Liver (tissue), 9 donors: ENCODE measurements around the gene ATP13A5. TPM values are rescaled to one million over a fixed set of nuclear protein-coding genes. Genes with fewer than 3 reads are reported as not detected.

ENCODE experiments used
- DNase-seq: peaks from one replicate; pipeline ENCODE4 v3.0.0-alpha.2; 2017; ENCODE audit warnings: low spot score
- H3K27ac ChIP-seq, 2 donors: one replicate each; pipeline ENCODE4 v1.7.0; 2013; ENCODE audit warnings: inconsistent platforms in 2 of 2, low read length in 2 of 2, control low read depth in 1 of 2, low read depth in 1 of 2, mild to moderate bottlenecking in 1 of 2
- H3K27me3 ChIP-seq, 4 donors: one replicate each; pipeline versions ENCODE4 v1.6.1 to v1.7.0; 2013; ENCODE audit warnings: low read length in 3 of 4, inconsistent platforms in 1 of 4, mild to moderate bottlenecking in 1 of 4, moderate library complexity in 1 of 4; ENCODE audit not compliant: control insufficient read depth in 4 of 4, insufficient read depth in 4 of 4
- H3K36me3 ChIP-seq, 4 donors: one replicate each; pipeline versions ENCODE4 v1.6.1 to v1.7.0; 2013; ENCODE audit warnings: low read length in 3 of 4, mild to moderate bottlenecking in 3 of 4, low read depth in 1 of 4, moderate library complexity in 1 of 4; ENCODE audit not compliant: control insufficient read depth in 4 of 4, insufficient read depth in 3 of 4
- H3K4me1 ChIP-seq, 4 donors: one replicate each; pipeline versions ENCODE4 v1.6.1 to v1.7.0; 2013; ENCODE audit warnings: low read length in 3 of 4, mild to moderate bottlenecking in 3 of 4, moderate library complexity in 1 of 4; ENCODE audit not compliant: control insufficient read depth in 4 of 4, insufficient read depth in 4 of 4
- H3K4me3 ChIP-seq, 3 donors: one replicate each; pipeline versions ENCODE4 v1.6.1 to v1.7.0; 2013; ENCODE audit warnings: low read length in 3 of 3, control low read depth in 1 of 3, low read depth in 1 of 3, mild to moderate bottlenecking in 1 of 3
- H3K9ac ChIP-seq, 2 donors: one replicate each; pipeline ENCODE4 v1.7.0; 2013; ENCODE audit warnings: low read length in 2 of 2, mild to moderate bottlenecking in 2 of 2, moderate library complexity in 2 of 2, control low read depth in 1 of 2, low read depth in 1 of 2
- H3K9me3 ChIP-seq, 4 donors: one replicate each; pipeline versions ENCODE4 v1.6.1 to v1.7.0; 2013; ENCODE audit warnings: low read length in 3 of 4; ENCODE audit not compliant: control insufficient read depth in 4 of 4
- ATF3 ChIP-seq: IDR thresholded peaks from 2 replicates; pipeline ENCODE4 v1.6.1; 2016; ENCODE audit warnings: antibody characterized with exemption
- CTCF ChIP-seq: fragments of 150-350 bp; IDR thresholded peaks from 2 replicates; pipeline ENCODE4 v1.5.1; 2017; ENCODE audit warnings: improper control_type of control experiment, low read depth, low read length; ENCODE audit not compliant: missing input control
- EGR1 ChIP-seq, 2 donors: IDR thresholded peaks; 2 replicates each; pipeline ENCODE4 v1.6.1; 2016 to 2018; ENCODE audit warnings: antibody characterized with exemption in 2 of 2, low read depth in 2 of 2
- FOXA1 ChIP-seq: IDR thresholded peaks from 2 replicates; pipeline ENCODE4 v1.6.1; 2016; ENCODE audit warnings: antibody characterized with exemption
- FOXA2 ChIP-seq: IDR thresholded peaks from 2 replicates; pipeline ENCODE4 v1.6.1; 2016; ENCODE audit warnings: antibody characterized with exemption
- GABPA ChIP-seq, 2 donors: IDR thresholded peaks in 1 of 2; conservative IDR thresholded peaks in 1 of 2; 2 replicates each; pipeline ENCODE4 v1.6.1; 2016; ENCODE audit warnings: antibody characterized with exemption in 2 of 2, mild to moderate bottlenecking in 1 of 2, moderate library complexity in 1 of 2
- HNF4A ChIP-seq, 2 donors: conservative IDR thresholded peaks; 2 replicates each; pipeline ENCODE4 v1.6.1; 2016; ENCODE audit warnings: antibody characterized with exemption in 2 of 2, mild to moderate bottlenecking in 2 of 2
- HNF4G ChIP-seq: IDR thresholded peaks from 2 replicates; pipeline ENCODE4 v1.6.1; 2016; ENCODE audit warnings: antibody characterized with exemption
- JUND ChIP-seq, 2 donors: IDR thresholded peaks; 2 replicates each; pipeline ENCODE4 v1.6.1; 2016; ENCODE audit warnings: antibody characterized with exemption in 2 of 2
- MAX ChIP-seq: IDR thresholded peaks from 2 replicates; pipeline ENCODE4 v1.6.1; 2016; ENCODE audit warnings: antibody characterized with exemption
- NR2F2 ChIP-seq: IDR thresholded peaks from 2 replicates; pipeline ENCODE4 v1.6.1; 2016; ENCODE audit warnings: antibody characterized with exemption
- RAD21 ChIP-seq, 2 donors: IDR thresholded peaks; 2 replicates each; pipeline ENCODE4 v1.6.1; 2016; ENCODE audit warnings: antibody characterized with exemption in 2 of 2, mild to moderate bottlenecking in 2 of 2
- REST ChIP-seq: IDR thresholded peaks from 2 replicates; pipeline ENCODE4 v1.6.1; 2016; ENCODE audit warnings: antibody characterized with exemption, mild to moderate bottlenecking
- RXRA ChIP-seq, 2 donors: IDR thresholded peaks; 2 replicates each; pipeline ENCODE4 v1.6.1; 2017 to 2018; ENCODE audit warnings: antibody characterized with exemption in 2 of 2, mild to moderate bottlenecking in 1 of 2
- SP1 ChIP-seq: IDR thresholded peaks from 2 replicates; pipeline ENCODE4 v1.6.1; 2018; ENCODE audit warnings: antibody characterized with exemption, mild to moderate bottlenecking
- YY1 ChIP-seq: IDR thresholded peaks from 2 replicates; pipeline ENCODE4 v1.6.1; 2016; ENCODE audit warnings: antibody characterized with exemption, mild to moderate bottlenecking
- ZBTB33 ChIP-seq: IDR thresholded peaks from 2 replicates; pipeline ENCODE4 v1.6.1; 2016; ENCODE audit warnings: antibody characterized with exemption
- WGBS: extraction: QIAGEN DNeasy Blood & Tissue Kit; methylation state at CpG from one replicate; pipeline ENCODE4 v1.1.7; 2013; 5-methylcytosine and 5-hydroxymethylcytosine counted together
- polyA plus RNA-seq, 2 donors: library from polyadenylated mRNA; stranded (reverse) in 1 of 2; unstranded in 1 of 2; fragments of 200-250 nt in 1 of 2; fragments of >200 nt in 1 of 2; fragmentation: Nextera tagmentation in 1 of 2; extraction: Ambion mirVana in 1 of 2; gene quantifications; one replicate each; pipeline versions ENCODE4 v1.2.1 to v1.2.3, GENCODE V29; 2013 to 2015
- total RNA-seq, 2 donors: library from RNA; depleted of rRNA; stranded (reverse); fragments of >200 nt; gene quantifications; one replicate each; pipeline ENCODE4 v1.2.3, GENCODE V29; 2014
- donor health status: healthy.
- donor health status: healthy.
- donor health status: healthy.
- donor health status: healthy.
- donor health status: healthy.

The ATP13A5 gene
- total and polyA plus RNA-seq, 4 donors = 0.21 TPM; not detected in 3

- TF ChIP-seq EGR1 (IDR thresholded peaks at IDR 0.05; ENCODE audit: low read depth in 2 of 2) (no peak), ZBTB33 (no peak), RXRA (IDR thresholded peaks at IDR 0.05) (no peak), FOXA1 (no peak), NR2F2 (no peak), FOXA2 (no peak), HNF4A (conservative IDR thresholded peaks at IDR 0.05) (no peak), RAD21 (IDR thresholded peaks at IDR 0.05) (no peak), HNF4G (no peak), YY1 (no peak)
- peaks cover 0 to 3% (median 0%) of the 10 kb centered on the region in 4 donors for H3K27me3 ChIP-seq
- no peak for DNase-seq
- WGBS = 57% methylated on average over 6 of the region's 6 CpGs
- no peak overlapping the region for H3K9ac ChIP-seq
- no peak overlapping the region for H3K27ac ChIP-seq
- no peaks in the 10 kb centered on the region for H3K4me1 ChIP-seq
- H3K4me3 ChIP-seq = no peak overlapping the region
- H3K36me3 ChIP-seq = no peaks in the 10 kb centered on the region
- H3K9me3 ChIP-seq = no peaks in the 10 kb centered on the region
These were observed 67.4 kb downstream of the ATP13A5 start for GRCh38 chr3:193310914-193311723.

GRCh38 chr3:193305356-193305755, 73.2 kb downstream of the ATP13A5 start:
- WGBS = 88% methylated on average over 1 of the region's 1 CpG
- Histone ChIP-seq H3K27ac (no peak overlapping the region), H3K9me3 (no peaks in the 10 kb centered on the region), H3K9ac (no peak overlapping the region), H3K4me3 (no peak overlapping the region), H3K36me3 (no peaks in the 10 kb centered on the region), H3K4me1 (no peaks in the 10 kb centered on the region), H3K27me3 (no peaks in the 10 kb centered on the region)
- DNase-seq = no peak
- TF ChIP-seq REST = no peak
- no peak for TF ChIP-seq NR2F2
- TF ChIP-seq JUND (IDR thresholded peaks at IDR 0.05) = no peak
- no peak for TF ChIP-seq ZBTB33
- TF ChIP-seq CTCF = no peak
- no peak for TF ChIP-seq HNF4G
- no peak for TF ChIP-seq FOXA1
- no peak for TF ChIP-seq FOXA2
- TF ChIP-seq EGR1 (IDR thresholded peaks at IDR 0.05; ENCODE audit: low read depth in 2 of 2) = no peak
- no peak for TF ChIP-seq GABPA (IDR thresholded peaks at IDR 0.05 in 1 of 2, conservative IDR thresholded peaks at IDR 0.05 in 1 of 2)
- no peak for TF ChIP-seq SP1
- no peak for TF ChIP-seq MAX
- TF ChIP-seq RXRA (IDR thresholded peaks at IDR 0.05) = no peak
- no peak for TF ChIP-seq HNF4A (conservative IDR thresholded peaks at IDR 0.05)
- TF ChIP-seq ATF3 = no peak
- TF ChIP-seq YY1 = no peak
